H1 (cell line): ENCODE results near the gene FAM90A1. TPM values are rescaled to one million over a fixed set of nuclear protein-coding genes. Genes with fewer than 3 reads are reported as not detected.
"Not testable (repeated sequence)": the region's sequence is repeated elsewhere in the genome, so short reads cannot be mapped to it uniquely, and the experiment has no call there.

ENCODE experiments used
- CTCF ChIA-PET: fragments of 300-600 bp; sonication (Branson Sonifier 250); formaldehyde crosslinking; loops from one replicate; lab custom pipeline; 2021; ENCODE audit not compliant: partially characterized antibody; lab: Charles Lee
- POLR2A ChIA-PET: fragments of 300-600 bp; sonication (Branson Sonifier 250); formaldehyde crosslinking; loops from one replicate; lab custom pipeline; 2021; ENCODE audit warnings: inconsistent platforms; ENCODE audit not compliant: partially characterized antibody; lab: Charles Lee
- DNase-seq, 2 experiments: peaks; one replicate each; pipeline versions ENCODE4 v3.0.0 to v3.0.0-alpha.2; 2010 to 2022; ENCODE audit warnings: low spot score in 2 of 2, low read depth in 1 of 2, mixed read lengths in 1 of 2
- FAIRE-seq: peaks from 2 replicates; lab custom pipeline; 2011; peaks lifted over from hg19 to GRCh38; lab: Jason Lieb, UNC
- H2AFZ ChIP-seq: 2 replicates; pipeline ENCODE4 v1.8.1; 2012; ENCODE audit warnings: low read length, inconsistent platforms
- H2AK5ac ChIP-seq: 2 replicates; pipeline ENCODE4 v1.6.1; 2013; ENCODE audit warnings: low read depth, low read length
- H2BK120ac ChIP-seq: replicated peaks from 2 replicates; pipeline ENCODE3; 2013; ENCODE audit warnings: low read depth, low read length, inconsistent platforms
- H2BK12ac ChIP-seq: 2 replicates; pipeline ENCODE4 v1.6.1; 2013; ENCODE audit warnings: low read depth, low read length
- H2BK15ac ChIP-seq: 2 replicates; pipeline ENCODE4 v1.6.1; 2013; ENCODE audit warnings: low read length
- H2BK20ac ChIP-seq: 2 replicates; pipeline ENCODE4 v1.6.1; 2013; ENCODE audit warnings: low read length
- H2BK5ac ChIP-seq: 2 replicates; pipeline ENCODE4 v1.6.1; 2013; ENCODE audit warnings: low read depth, low read length
- H3K14ac ChIP-seq: 2 replicates; pipeline ENCODE4 v1.6.1; 2013; ENCODE audit warnings: inconsistent platforms; ENCODE audit not compliant: insufficient read length
- H3K18ac ChIP-seq: 2 replicates; pipeline ENCODE4 v1.6.1; 2013; ENCODE audit warnings: low read length; ENCODE audit errors: extremely low read depth
- H3K23ac ChIP-seq: 2 replicates; pipeline ENCODE4 v1.6.1; 2013; ENCODE audit warnings: inconsistent platforms; ENCODE audit not compliant: insufficient read length
- H3K23me2 ChIP-seq: 2 replicates; pipeline ENCODE4 v1.6.1; 2013; ENCODE audit warnings: low read depth, low read length
- H3K27ac ChIP-seq: 2 replicates; pipeline ENCODE4 v1.6.1; 2011; ENCODE audit warnings: low read depth, low read length, inconsistent platforms
- H3K27me3 ChIP-seq, 4 experiments: replicated peaks in 1 of 4; 1 replicate in 1 of 4; 2 replicates in 3 of 4; pipeline versions ENCODE4 v1.6.1 to v1.8.1; 2011 to 2013; ENCODE audit warnings: low read length in 3 of 4, mild to moderate bottlenecking in 3 of 4, inconsistent platforms in 2 of 4, mixed read lengths in 2 of 4, moderate library complexity in 1 of 4; ENCODE audit not compliant: control insufficient read depth in 3 of 4, insufficient read depth in 3 of 4; ENCODE audit errors: extremely low read depth in 1 of 4
- H3K36me3 ChIP-seq, 4 experiments: 2 replicates each; pipeline versions ENCODE4 v1.6.1 to v1.8.1; 2011 to 2013; ENCODE audit warnings: mild to moderate bottlenecking in 4 of 4, low read length in 3 of 4, moderate library complexity in 2 of 4, control low read depth in 1 of 4, inconsistent platforms in 1 of 4; ENCODE audit not compliant: insufficient read depth in 4 of 4, control insufficient read depth in 2 of 4
- H3K4ac ChIP-seq: replicated peaks from 2 replicates; pipeline ENCODE3; 2013; ENCODE audit warnings: low read length, low read depth, mixed read lengths, inconsistent platforms; ENCODE audit not compliant: insufficient read length
- H3K4me1 ChIP-seq, 4 experiments: replicated peaks in 1 of 4; 1 replicate in 1 of 4; 2 replicates in 3 of 4; pipeline versions ENCODE4 v1.6.1 to v1.8.1; 2011 to 2013; ENCODE audit warnings: low read length in 3 of 4, inconsistent platforms in 2 of 4, mixed read lengths in 1 of 4; ENCODE audit not compliant: insufficient read depth in 4 of 4, control insufficient read depth in 3 of 4
- H3K4me2 ChIP-seq, 2 experiments: 2 replicates each; pipeline versions ENCODE4 v1.6.1 to v1.8.1; 2011 to 2013; ENCODE audit warnings: low read depth in 2 of 2, low read length in 2 of 2, control low read depth in 1 of 2, inconsistent platforms in 1 of 2, mild to moderate bottlenecking in 1 of 2; ENCODE audit not compliant: insufficient read depth in 1 of 2
- H3K4me3 ChIP-seq, 4 experiments: fragments of 200-600, 300-600 bp in 1 of 4; sonication (generic), shearing (Covaris generic), sonication (Bioruptor Twin) in 1 of 4; 2 replicates each; pipeline versions ENCODE4 v1.5.1 to v1.8.1; 2011 to 2016; ENCODE audit warnings: low read length in 4 of 4, low read depth in 3 of 4, control low read depth in 2 of 4, inconsistent platforms in 2 of 4, mild to moderate bottlenecking in 2 of 4, mixed read lengths in 1 of 4, moderate library complexity in 1 of 4; ENCODE audit not compliant: insufficient read depth in 2 of 4; ENCODE audit errors: extremely low read depth in 1 of 4
- H3K56ac ChIP-seq: replicated peaks from 2 replicates; pipeline ENCODE3; 2013; ENCODE audit warnings: low read depth, mild to moderate bottlenecking, mixed read lengths, low read length, inconsistent platforms; ENCODE audit not compliant: insufficient read length
- H3K79me1 ChIP-seq: 2 replicates; pipeline ENCODE4 v1.6.1; 2013; ENCODE audit warnings: low read depth, low read length, control low read depth
- H3K79me2 ChIP-seq, 2 experiments: 2 replicates each; pipeline versions ENCODE4 v1.6.1 to v1.8.1; 2012 to 2013; ENCODE audit warnings: low read length in 2 of 2, mild to moderate bottlenecking in 2 of 2, inconsistent platforms in 1 of 2; ENCODE audit not compliant: insufficient read depth in 2 of 2, control insufficient read depth in 1 of 2
- H3K9ac ChIP-seq, 4 experiments: replicated peaks in 1 of 4; 1 replicate in 1 of 4; 2 replicates in 3 of 4; pipeline versions ENCODE4 v1.6.1 to v1.8.1; 2011 to 2013; ENCODE audit warnings: low read depth in 3 of 4, low read length in 3 of 4, control low read depth in 2 of 4, mild to moderate bottlenecking in 2 of 4, moderate library complexity in 2 of 4, inconsistent platforms in 1 of 4; ENCODE audit errors: extremely low read depth in 1 of 4
- H3K9me3 ChIP-seq, 2 experiments: 2 replicates each; pipeline versions ENCODE4 v1.6.1 to v1.8.1; 2012 to 2013; ENCODE audit warnings: mild to moderate bottlenecking in 2 of 2, moderate library complexity in 2 of 2, control low read depth in 1 of 2, inconsistent platforms in 1 of 2, low read depth in 1 of 2, low read length in 1 of 2, mixed read lengths in 1 of 2; ENCODE audit not compliant: insufficient read depth in 2 of 2
- H4K20me1 ChIP-seq, 2 experiments: replicated peaks in 1 of 2; 2 replicates each; pipeline versions ENCODE3 to v1.8.1; 2011 to 2013; ENCODE audit warnings: inconsistent platforms in 2 of 2, low read length in 2 of 2, mild to moderate bottlenecking in 1 of 2; ENCODE audit not compliant: insufficient read depth in 2 of 2, control insufficient read depth in 1 of 2
- H4K5ac ChIP-seq: 2 replicates; pipeline ENCODE4 v1.6.1; 2013; ENCODE audit warnings: low read length, low read depth, mixed read lengths, inconsistent platforms; ENCODE audit not compliant: insufficient read length
- H4K8ac ChIP-seq: 2 replicates; pipeline ENCODE4 v1.8.0; 2013; ENCODE audit warnings: mild to moderate bottlenecking, moderate library complexity, low read length, inconsistent platforms; ENCODE audit not compliant: insufficient read depth; ENCODE audit errors: extremely low read depth
- H4K91ac ChIP-seq: replicated peaks from 2 replicates; pipeline ENCODE3; 2013; ENCODE audit warnings: low read length, mixed read lengths, inconsistent platforms; ENCODE audit not compliant: insufficient read length
- WGBS, 2 experiments: shearing (Covaris generic) in 1 of 2; methylation state at CpG; one replicate each; pipeline versions ENCODE4 v1.1.6 to v1.1.7; 2013 to 2015; ENCODE audit warnings: low lambda C conversion rate in 2 of 2, mixed read lengths in 2 of 2, inconsistent platforms in 1 of 2, low coverage in 1 of 2, missing lambda C conversion rate in 1 of 2; ENCODE audit not compliant: insufficient replicate concordance in 2 of 2, insufficient coverage in 1 of 2, insufficient read length in 1 of 2; ENCODE audit errors: extremely low coverage in 1 of 2, missing lambda C conversion rate in 1 of 2; 5-methylcytosine and 5-hydroxymethylcytosine counted together
- polyA plus RNA-seq, 7 experiments: library from polyadenylated mRNA; depleted of rRNA in 3 of 7; stranded (reverse) in 5 of 7; unstranded in 2 of 7; fragments of >200 nt in 5 of 7; fragments of 200-250 nt in 2 of 7; gene quantifications; 1 replicate in 5 of 7; 2 replicates in 1 of 7; 4 replicates in 1 of 7; pipeline versions ENCODE4 v1.2.1 to v1.2.3, GENCODE V29; 2011 to 2013; ENCODE audit warnings: missing spikeins in 2 of 7, mixed read lengths in 2 of 7
- total RNA-seq: library from RNA; stranded (reverse); fragmentation: NEBNext Ultra II Directional; extraction: Animal tissue kit (Norgen Biotek cat#: 25700); gene quantifications from 2 replicates; pipeline ENCODE4 v1.2.1, GENCODE V29; 2021

FAM90A1 gene
- total and polyA plus RNA-seq, 2 of the 8 experiments (the other 6 are each of a cell fraction or from before 2014, with no cell fraction given) = 0.21 TPM; not detected in 1

- H3K23me2 ChIP-seq, H3K18ac ChIP-seq, H4K5ac ChIP-seq, H2AK5ac ChIP-seq, POLR2A ChIA-PET, H3K23ac ChIP-seq, H3K79me2 ChIP-seq, H2BK20ac ChIP-seq, H3K9ac ChIP-seq, H2BK12ac ChIP-seq, H2BK5ac ChIP-seq, H3K4ac ChIP-seq, H3K4me3 ChIP-seq, H3K4me2 ChIP-seq, H3K9me3 ChIP-seq, H3K79me1 ChIP-seq, H3K27ac ChIP-seq, H4K8ac ChIP-seq, H4K20me1 ChIP-seq, H3K27me3 ChIP-seq, H2BK120ac ChIP-seq, H3K14ac ChIP-seq, H3K36me3 ChIP-seq, H3K56ac ChIP-seq, H3K4me1 ChIP-seq, H2AFZ ChIP-seq, H2BK15ac ChIP-seq, FAIRE-seq, H4K91ac ChIP-seq: not testable (repeated sequence)
- CTCF ChIA-PET = interaction anchor here (1.1 kb wide), 1 partner anchor 115 kb away, joined by 3 read pairs; no protein-coding TSS in a partner anchor
- WGBS, 2 experiments = 87% methylated on average over 11 of the region's 11 CpGs; no CpG with 5 or more reads in 1 of the 2 experiments
- peak in 1 of 2 experiments; percentile 19 for DNase-seq
Observed at GRCh38 chr12:8224782-8225181, 2.6 kb downstream of the FAM90A1 start.

GRCh38 chr12:8223646-8224045, 3.8 kb downstream of the FAM90A1 start:
- CTCF ChIA-PET, H4K20me1 ChIP-seq, H2BK15ac ChIP-seq, H3K9ac ChIP-seq, H2BK5ac ChIP-seq, H3K27ac ChIP-seq, H3K4ac ChIP-seq, H3K27me3 ChIP-seq, H3K4me3 ChIP-seq, H3K9me3 ChIP-seq, H3K23ac ChIP-seq, POLR2A ChIA-PET, H3K14ac ChIP-seq, H3K23me2 ChIP-seq, H3K4me2 ChIP-seq, H2AFZ ChIP-seq, H3K18ac ChIP-seq, H4K5ac ChIP-seq, H2AK5ac ChIP-seq, FAIRE-seq, H3K79me1 ChIP-seq, H3K4me1 ChIP-seq, H2BK20ac ChIP-seq, H2BK120ac ChIP-seq, H4K91ac ChIP-seq, H2BK12ac ChIP-seq, H4K8ac ChIP-seq, H3K36me3 ChIP-seq, H3K56ac ChIP-seq, H3K79me2 ChIP-seq: not testable (repeated sequence)
- DNase-seq = peak in 1 of 2 experiments; percentile 13
- 95% methylated on average over 11 of the region's 13 CpGs; no CpG with 5 or more reads in 1 of the 2 experiments for WGBS, 2 experiments
